Vagina (tissue), 2 donors: ENCODE measurements around the gene UBAP1.
"Not testable (repeated sequence)": the region's sequence is repeated elsewhere in the genome, so short reads cannot be mapped to it uniquely, and the experiment has no call there.

Experiments
- CTCF ChIP-seq, 3 experiments: fragments of 450-650 bp in 2 of 3; fragments of 200-600 bp in 1 of 3; sonication (generic) in 1 of 3; IDR thresholded peaks; one replicate each; pipeline ENCODE4 v1.5.1; 2017 to 2019; ENCODE audit warnings: antibody characterized with exemption in 3 of 3, mild to moderate bottlenecking in 2 of 3, moderate library complexity in 2 of 3
- POLR2A ChIP-seq, 2 donors: fragments of 450-650 bp; IDR thresholded peaks; one replicate each; pipeline ENCODE4 v1.6.1; 2017; ENCODE audit warnings: antibody characterized with exemption in 2 of 2, mild to moderate bottlenecking in 2 of 2, moderate library complexity in 2 of 2

DNA sequence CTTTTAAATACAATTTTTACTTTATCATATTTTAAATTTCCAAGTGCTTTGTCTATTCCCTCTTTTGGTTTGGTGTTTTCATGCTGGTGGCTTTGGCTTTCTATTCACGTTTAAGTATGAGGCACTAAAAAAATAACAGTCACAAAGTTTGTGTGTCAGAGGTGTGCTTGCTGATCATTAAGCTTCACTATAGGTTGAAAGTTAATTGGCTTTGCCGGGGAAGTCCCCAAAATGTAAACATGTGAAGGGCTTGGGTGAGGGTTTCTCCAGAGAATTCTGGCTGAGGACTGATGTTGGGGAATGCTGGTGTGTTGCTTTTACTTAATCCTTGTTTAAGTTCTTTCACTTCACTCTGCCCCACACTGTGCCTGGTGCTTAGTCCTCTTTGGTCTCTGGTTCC, 66.4 kb downstream of the UBAP1 start:
- TF ChIP-seq CTCF, POLR2A (IDR thresholded peaks at IDR 0.05): not testable (repeated sequence)
